NCI-H82 treated with DMSO at 0.1 percent for 48 hours (cell line): ENCODE results near the gene COPE.

ENCODE experiments used
- DNase-seq: peaks from one replicate; lab custom pipeline; 2025; ENCODE audit not compliant: unreplicated experiment; lab: John Stamatoyannopoulos, UW

COPE gene

DNA sequence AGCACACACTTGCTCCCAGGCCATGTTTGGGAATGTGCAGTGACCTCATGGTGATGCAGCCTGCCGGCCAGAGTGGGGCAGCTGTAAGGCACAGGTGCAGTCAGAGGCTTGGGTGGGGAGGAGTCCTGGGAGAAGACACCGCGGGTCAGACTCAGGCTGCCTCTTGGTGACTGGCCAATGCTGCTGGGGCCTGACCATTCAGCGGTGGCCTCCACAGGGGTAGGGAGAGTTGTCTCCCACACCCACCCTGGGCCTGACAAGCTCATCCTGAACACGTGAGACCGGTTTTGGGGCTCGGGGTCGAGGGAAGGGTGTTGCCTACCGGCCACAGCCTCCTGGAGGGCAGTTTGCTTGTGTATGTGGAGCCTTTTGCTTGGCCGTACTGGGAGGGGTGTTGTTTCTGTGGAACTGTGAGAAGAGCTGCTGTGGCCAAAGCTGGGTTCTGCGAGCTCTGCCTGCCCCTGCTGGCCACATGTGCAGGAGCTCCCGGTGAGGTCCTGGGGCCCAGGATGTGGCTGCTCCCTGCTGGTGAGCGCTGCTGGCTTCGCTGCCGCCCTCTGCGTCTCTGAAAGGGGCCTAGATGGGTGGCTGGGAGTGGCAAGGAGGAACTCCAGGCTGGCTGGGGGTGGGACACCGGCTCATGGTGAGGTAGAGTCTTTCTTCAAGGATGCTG lies 65.3 kb downstream of the COPE start:
- no peak for DNase-seq

DNA sequence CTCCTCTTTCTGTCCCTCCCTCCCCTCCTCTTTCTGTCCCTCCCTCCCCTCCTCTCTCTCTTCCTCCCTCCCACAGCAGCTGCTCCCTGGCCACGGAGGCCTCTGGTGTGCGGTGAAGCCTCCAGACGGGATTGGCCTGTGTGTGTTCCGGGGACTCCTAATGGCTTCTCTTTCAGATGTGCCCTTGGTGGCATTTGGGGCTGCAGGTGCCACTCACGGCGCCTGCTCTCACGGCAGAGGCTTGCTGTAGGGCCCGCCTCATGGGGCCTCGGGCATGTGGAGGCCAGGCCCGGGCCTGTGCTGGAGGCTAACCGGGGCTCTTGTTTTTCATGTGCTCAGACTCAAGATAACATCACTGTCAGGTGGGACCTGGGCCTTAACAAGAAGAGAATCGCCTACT lies 66.5 kb downstream of the COPE start:
- DNase-seq = no peak

DNA sequence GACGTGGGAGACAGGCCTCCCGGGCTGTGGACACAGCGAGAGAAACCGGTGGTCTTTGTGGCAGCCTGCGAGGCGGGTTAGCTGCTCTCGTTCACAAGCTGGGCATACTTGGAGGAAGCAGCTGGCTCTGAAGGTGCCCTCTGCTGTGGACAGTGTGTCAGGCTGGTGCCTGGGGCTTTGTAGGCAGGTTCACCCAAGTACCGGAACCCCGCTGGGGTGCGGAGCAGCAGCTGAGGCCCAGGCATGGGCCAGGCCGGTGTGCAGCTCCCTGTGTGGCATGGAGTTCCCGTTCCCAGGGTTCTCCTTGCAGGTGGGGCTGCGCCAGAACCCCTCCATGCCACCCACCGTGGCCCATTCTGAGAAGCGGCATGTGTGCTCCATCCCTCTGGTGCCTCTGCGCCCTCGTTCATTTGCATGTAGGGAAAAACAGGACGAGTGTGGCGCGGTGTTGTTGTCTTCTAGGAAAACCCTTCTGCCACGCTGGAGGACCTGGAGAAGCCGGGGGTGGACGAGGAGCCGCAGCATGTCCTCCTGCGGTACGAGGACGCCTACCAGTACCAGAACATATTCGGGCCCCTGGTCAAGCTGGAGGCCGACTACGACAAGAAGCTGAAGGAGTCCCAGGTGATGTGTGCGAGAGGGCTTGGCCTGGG lies 67.4 kb downstream of the COPE start:
- DNase-seq = no peak

DNA sequence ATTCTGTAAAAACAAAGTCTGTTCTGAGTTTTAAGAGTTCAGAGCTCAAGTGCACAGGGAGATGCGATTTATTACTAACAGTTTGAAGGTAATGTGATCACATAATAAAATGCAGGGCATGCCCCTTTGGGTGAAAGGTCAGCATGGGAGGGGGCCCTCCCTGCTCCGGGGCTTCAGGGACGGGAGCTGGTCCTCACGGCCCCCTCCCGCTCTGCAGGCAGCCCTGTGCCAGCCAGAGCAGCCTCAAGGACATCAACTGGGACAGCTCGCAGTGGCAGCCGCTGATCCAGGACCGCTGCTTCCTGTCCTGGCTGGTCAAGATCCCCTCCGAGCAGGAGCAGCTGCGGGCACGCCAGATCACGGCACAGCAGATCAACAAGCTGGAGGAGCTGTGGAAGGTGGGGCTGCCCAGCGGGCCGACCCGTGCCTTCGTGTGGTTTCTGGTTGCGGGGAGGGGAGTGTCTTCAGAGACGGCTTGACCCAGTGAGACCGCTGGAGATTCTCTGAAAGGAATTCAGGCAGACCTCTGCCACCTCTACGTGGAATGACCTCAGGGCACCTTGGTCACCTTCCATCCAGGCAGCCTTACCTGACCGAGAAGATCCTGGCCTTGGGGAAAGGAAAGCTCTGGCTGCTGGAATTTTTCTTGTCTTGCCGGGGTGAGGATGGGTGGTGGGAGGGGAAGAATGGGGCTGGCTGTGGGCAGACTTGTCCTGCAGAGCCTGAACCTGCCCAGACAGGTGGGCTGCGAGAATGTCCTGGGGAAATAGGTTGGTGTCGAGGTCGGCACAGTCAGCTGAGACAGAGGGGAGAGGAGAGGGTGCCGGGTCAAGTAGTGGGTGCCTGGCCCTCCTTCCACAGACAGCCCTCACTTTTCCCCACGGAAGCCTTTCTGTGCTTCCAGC lies 68.5 kb downstream of the COPE start:
- no peak for DNase-seq

DNA sequence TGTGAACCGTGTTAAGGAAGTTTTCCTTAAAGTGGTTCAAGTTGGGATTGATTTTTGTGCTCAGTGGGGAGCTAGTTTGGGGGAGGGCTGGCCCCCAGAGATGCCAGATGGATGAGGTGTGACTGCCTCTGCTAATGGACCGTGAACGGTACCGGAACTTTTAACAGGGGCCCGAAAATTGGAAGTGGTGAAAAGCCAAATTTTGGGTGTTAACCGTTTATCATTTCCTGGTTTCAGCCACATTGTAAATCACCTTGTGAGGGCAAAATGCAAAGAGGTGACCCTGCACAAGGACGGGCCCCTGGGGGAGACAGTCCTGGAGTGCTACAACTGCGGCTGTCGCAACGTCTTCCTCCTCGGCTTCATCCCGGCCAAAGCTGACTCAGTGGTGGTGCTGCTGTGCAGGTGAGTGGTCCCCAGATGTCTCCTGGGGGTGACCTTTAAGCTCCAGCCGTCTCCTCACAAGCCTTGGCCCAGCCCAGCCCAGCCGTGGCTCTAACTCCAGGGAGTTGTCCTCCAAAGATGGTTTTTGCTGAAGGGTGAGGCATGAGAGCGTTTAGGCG lies 69.3 kb downstream of the COPE start:
- DNase-seq = no peak
